ENCODE measurements around the gene DYNLT5. TPM values are rescaled to one million over a fixed set of nuclear protein-coding genes. Genes with fewer than 3 reads are reported as not detected.

DYNLT5 gene
- total RNA-seq, 1 donor from 2014 or later: not detected

GRCh38 chr1:66809245-66809644 is 57.0 kb downstream of the DYNLT5 start:
- TF ChIP-seq CTCF (IDR thresholded peaks at IDR 0.05; ENCODE audit: insufficient read depth, low read length, poor library complexity, severe bottlenecking): no peak

GRCh38 chr1:66809736-66810326 is 57.6 kb downstream of the DYNLT5 start:
- DNase-seq (ENCODE audit: low read depth): peak; percentile 10
- no peak for TF ChIP-seq CTCF (IDR thresholded peaks at IDR 0.05; ENCODE audit: insufficient read depth, low read length, poor library complexity, severe bottlenecking)
- Histone ChIP-seq H3K27me3 (ENCODE audit: control insufficient read depth, insufficient read depth, low read length) (no peaks in the 10 kb centered on the region), H3K4me3 (ENCODE audit: low read depth, low read length) (no peak overlapping the region), H3K36me3 (ENCODE audit: control insufficient read depth, insufficient read depth, low read length) (no peaks in the 10 kb centered on the region)

More at GRCh38 chr1:66809245-66809644, 57.0 kb downstream of the DYNLT5 start:
- DNase-seq (ENCODE audit: low read depth): no peak
- Histone ChIP-seq H3K27me3 (ENCODE audit: control insufficient read depth, insufficient read depth, low read length) (no peaks in the 10 kb centered on the region), H3K36me3 (ENCODE audit: control insufficient read depth, insufficient read depth, low read length) (no peaks in the 10 kb centered on the region), H3K4me3 (ENCODE audit: low read depth, low read length) (no peak overlapping the region)

GRCh38 chr1:66824771-66825170 is 72.5 kb downstream of the DYNLT5 start:
- TF ChIP-seq CTCF (IDR thresholded peaks at IDR 0.05; ENCODE audit: insufficient read depth, low read length, poor library complexity, severe bottlenecking): no peak
- DNase-seq (ENCODE audit: low read depth): no peak
- no peaks in the 10 kb centered on the region for H3K36me3 ChIP-seq (ENCODE audit: control insufficient read depth, insufficient read depth, low read length)
- H3K4me3 ChIP-seq (ENCODE audit: low read depth, low read length): no peak overlapping the region
- no peaks in the 10 kb centered on the region for H3K27me3 ChIP-seq (ENCODE audit: control insufficient read depth, insufficient read depth, low read length)

Other genes with a start within 250 kb of the DYNLT5 start
- 6.9 and 9.4 TPM in 2 replicates for gene SGIP1, start 218.3 kb upstream of the DYNLT5 start, total RNA-seq
- gene INSL5, start 48.8 kb downstream of the DYNLT5 start, total RNA-seq: not detected in 2 replicates
- 2.7 and 4.5 TPM in 2 replicates for gene DNAI4, start 172.4 kb downstream of the DYNLT5 start, total RNA-seq
- gene MIER1, start 172.5 kb downstream of the DYNLT5 start, total RNA-seq: 22.2 and 27.8 TPM in 2 replicates

Data from kidney epithelial cell (primary cell).